ENCODE data around the gene SWAP70.

- TF ChIP-seq POLR2A (IDR thresholded peaks at IDR 0.05): no peak
- TF ChIP-seq CTCF (IDR thresholded peaks at IDR 0.05 in 8 of 11, conservative IDR thresholded peaks at IDR 0.05 in 3 of 11): no peak
- peak in 2 of 3 donors; percentile 47 to 87 for TF ChIP-seq POLR2AphosphoS5 (IDR thresholded peaks at IDR 0.05)
These were observed 37.1 kb upstream of the SWAP70 start for GRCh38 chr11:9626496-9627394.

Data from spleen (tissue), 7 donors.